ENCODE results near the gene CCNI.
"Not testable (repeated sequence)": the region's sequence is repeated elsewhere in the genome, so short reads cannot be mapped to it uniquely, and the experiment has no call there.

The CCNI gene

GRCh38 chr4:77075869-77076799 is at the start of gene CCNI:
CCNI (minus strand) TSS chr4:77075989; CDS start chr4:77066362, 9,627 bp downstream.
- peak; percentile 87 to 92 for DNase-seq (ENCODE audit: low read depth in 2 of 2)

- DNase-seq (ENCODE audit: low read depth in 2 of 2) = no peak
Observed at GRCh38 chr4:77124576-77124975, 48.8 kb upstream of the CCNI start.

- no peak for DNase-seq (ENCODE audit: low read depth in 2 of 2)
Observed at GRCh38 chr4:77123411-77123810, 47.6 kb upstream of the CCNI start.

GRCh38 chr4:77122656-77123055 is 46.9 kb upstream of the CCNI start:
- DNase-seq (ENCODE audit: low read depth in 2 of 2) = no peak

GRCh38 chr4:77121736-77122240 is 46.0 kb upstream of the CCNI start:
- DNase-seq (ENCODE audit: low read depth in 2 of 2) = no peak

GRCh38 chr4:77120886-77121508 is 45.2 kb upstream of the CCNI start:
- DNase-seq (ENCODE audit: low read depth in 2 of 2) = no peak

- no peak for DNase-seq (ENCODE audit: low read depth in 2 of 2)
Observed at GRCh38 chr4:77117721-77118120, 41.9 kb upstream of the CCNI start.

GRCh38 chr4:77113069-77113468 is 37.3 kb upstream of the CCNI start:
- no peak for DNase-seq (ENCODE audit: low read depth in 2 of 2)

GRCh38 chr4:77110730-77111129 is 34.9 kb upstream of the CCNI start:
- DNase-seq (ENCODE audit: low read depth in 2 of 2) = no peak

GRCh38 chr4:77104791-77105540 is 29.2 kb upstream of the CCNI start:
- no peak for DNase-seq (ENCODE audit: low read depth in 2 of 2)

GRCh38 chr4:77104388-77104787 is 28.6 kb upstream of the CCNI start:
- DNase-seq (ENCODE audit: low read depth in 2 of 2) = no peak

GRCh38 chr4:77100234-77100633 is 24.4 kb upstream of the CCNI start:
- no peak for DNase-seq (ENCODE audit: low read depth in 2 of 2)

- DNase-seq (ENCODE audit: low read depth in 2 of 2) = no peak
Observed at GRCh38 chr4:77097611-77098010, 21.8 kb upstream of the CCNI start.

- DNase-seq (ENCODE audit: low read depth in 2 of 2) = peak; percentile 60 to 63
Observed at GRCh38 chr4:77095101-77095821, 19.5 kb upstream of the CCNI start.

GRCh38 chr4:77094496-77094895 is 18.7 kb upstream of the CCNI start:
- DNase-seq (ENCODE audit: low read depth in 2 of 2) = no peak

- no peak for DNase-seq (ENCODE audit: low read depth in 2 of 2)
Observed at GRCh38 chr4:77093401-77093800, 17.6 kb upstream of the CCNI start.

- no peak for DNase-seq (ENCODE audit: low read depth in 2 of 2)
Observed at GRCh38 chr4:77092975-77093374, 17.2 kb upstream of the CCNI start.

GRCh38 chr4:77089866-77090265 is 14.1 kb upstream of the CCNI start:
- no peak for DNase-seq (ENCODE audit: low read depth in 2 of 2)

- DNase-seq (ENCODE audit: low read depth in 2 of 2) = not testable (repeated sequence)
Observed at GRCh38 chr4:77087027-77087426, 11.2 kb upstream of the CCNI start.

- DNase-seq (ENCODE audit: low read depth in 2 of 2) = no peak
Observed at GRCh38 chr4:77084019-77084639, 8.3 kb upstream of the CCNI start.
